ENCODE data around the gene CD6. TPM values are rescaled to one million over a fixed set of nuclear protein-coding genes. Genes with fewer than 3 reads are reported as not detected.
A peak's percentile ranks its signal among the peaks of the same experiment; 100 is the strongest.

The CD6 gene
- total RNA-seq, 1 donor from 2014 or later = not detected

DNA sequence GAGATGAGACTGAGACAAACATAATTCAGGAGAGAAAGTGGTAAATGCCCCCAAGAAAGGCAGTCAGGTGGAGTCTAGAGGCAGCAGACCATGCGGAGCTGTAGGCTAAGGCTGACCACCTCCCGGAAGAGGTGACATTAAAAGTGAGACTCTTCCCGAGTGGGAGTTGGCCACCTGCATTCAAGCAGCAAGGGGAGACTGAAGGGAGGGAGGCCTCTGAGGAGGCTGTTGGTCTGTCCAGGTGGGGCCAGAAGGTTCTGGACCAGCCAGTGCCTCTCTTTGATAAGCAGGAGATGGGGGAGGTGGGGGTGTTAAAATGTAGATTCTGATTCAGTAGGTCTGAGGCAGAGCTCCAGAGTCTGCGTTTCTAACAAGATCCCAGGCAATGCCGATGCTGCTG is 37.5 kb downstream of the CD6 start:
- DNase-seq = no peak

DNA sequence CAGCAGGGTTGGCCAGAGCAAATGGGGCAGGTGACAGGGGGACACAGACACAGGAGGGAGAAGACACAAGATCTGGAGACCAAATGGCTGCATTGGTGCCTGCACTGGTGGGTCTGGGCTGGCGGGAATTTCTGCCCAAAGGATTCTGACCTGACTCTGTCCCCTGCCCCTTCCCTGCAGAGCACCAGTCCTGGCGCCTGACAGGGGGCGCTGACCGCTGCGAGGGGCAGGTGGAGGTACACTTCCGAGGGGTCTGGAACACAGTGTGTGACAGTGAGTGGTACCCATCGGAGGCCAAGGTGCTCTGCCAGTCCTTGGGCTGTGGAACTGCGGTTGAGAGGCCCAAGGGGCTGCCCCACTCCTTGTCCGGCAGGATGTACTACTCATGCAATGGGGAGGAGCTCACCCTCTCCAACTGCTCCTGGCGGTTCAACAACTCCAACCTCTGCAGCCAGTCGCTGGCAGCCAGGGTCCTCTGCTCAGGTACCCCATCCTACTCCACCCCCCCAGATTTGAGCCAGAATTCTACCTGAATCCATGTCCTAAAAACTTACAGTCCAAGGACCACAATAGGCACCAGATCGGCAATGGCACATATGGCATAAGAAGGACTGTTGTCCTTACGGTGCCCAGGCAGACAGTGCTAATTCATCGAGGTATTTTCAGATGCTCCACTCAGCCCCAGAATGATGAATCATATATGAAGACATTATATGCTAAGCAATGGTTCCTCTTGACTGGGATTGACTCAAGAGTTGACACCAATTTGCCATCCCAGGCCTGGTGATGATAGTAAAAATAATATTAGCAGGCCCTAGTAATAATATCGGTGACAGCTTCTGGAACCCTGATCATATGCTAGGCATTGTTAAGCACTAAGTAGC is 38.2 kb downstream of the CD6 start:
- DNase-seq = no peak

- DNase-seq = no peak
These were observed 39.2 kb downstream of the CD6 start for GRCh38 chr11:61010466-61011228.

DNA sequence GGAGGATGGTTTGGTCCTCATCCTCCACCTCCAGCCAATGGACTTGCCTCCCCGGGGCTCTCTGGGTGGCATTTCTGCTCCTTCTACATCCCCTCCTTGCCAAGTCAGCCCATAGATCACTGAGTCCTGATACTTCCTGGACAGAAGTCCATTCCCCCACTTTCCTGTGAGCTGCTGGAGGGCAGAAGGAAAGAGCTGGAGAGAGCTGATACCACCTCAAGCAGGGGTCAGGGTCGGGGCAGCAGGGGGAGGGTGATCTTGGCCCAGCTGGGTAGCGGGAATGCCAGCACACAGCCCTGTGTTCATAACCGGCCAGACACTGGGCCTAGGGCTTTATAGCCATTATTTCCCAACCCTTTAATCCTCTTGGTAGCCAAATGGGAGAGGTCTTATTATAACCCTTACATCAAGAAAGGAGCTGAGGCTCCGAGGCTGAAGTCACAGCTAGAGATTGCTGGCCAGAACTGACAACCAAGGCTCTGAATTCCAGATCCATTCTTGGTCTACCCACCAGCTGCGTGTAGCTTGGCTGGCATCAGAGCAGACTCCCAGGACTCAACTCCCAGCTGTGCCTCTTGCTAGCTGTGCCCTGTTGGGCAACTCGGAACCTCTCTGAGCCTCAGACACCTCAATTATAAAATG is 39.9 kb downstream of the CD6 start:
- DNase-seq = no peak

DNA sequence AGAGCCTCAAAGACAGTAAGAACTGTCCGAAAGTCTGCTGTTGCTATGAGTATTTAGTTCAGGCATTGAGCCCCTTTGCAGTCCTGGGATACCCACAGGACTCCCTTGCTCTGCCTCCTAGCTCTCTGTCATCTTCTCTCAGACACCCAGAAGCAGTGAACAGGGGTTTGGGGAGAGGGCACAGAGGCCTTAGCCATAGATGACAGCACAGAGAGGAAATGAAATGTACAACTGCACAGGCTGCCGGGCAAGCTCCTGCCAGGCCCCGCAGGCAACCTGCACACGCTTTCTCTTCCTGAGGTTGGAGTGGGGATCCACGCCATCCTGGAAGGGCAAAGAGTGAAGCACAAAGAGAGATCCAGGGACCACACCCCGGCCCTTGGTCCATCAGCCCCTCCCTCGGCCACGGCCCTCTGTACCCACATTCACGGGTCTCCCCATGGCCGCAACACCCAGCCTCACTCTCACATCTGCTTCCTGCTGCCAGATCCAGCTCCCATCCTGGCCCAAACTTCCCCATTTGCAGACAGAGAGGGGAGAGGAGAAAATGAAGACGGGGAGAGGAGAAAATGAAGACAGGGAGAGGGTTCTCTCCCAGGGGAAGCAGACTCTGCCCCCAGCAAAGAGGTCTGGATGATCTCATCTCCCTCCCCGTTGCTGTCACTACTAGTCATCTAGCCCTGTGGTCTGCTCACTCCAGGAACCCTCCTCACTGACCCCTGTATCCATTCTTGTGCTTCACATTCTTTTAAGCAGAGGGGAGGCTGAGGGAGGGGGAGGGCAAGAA is 40.7 kb downstream of the CD6 start:
- DNase-seq = no peak

- no peak for DNase-seq
These were observed 41.3 kb downstream of the CD6 start for GRCh38 chr11:61012737-61013215.

DNA sequence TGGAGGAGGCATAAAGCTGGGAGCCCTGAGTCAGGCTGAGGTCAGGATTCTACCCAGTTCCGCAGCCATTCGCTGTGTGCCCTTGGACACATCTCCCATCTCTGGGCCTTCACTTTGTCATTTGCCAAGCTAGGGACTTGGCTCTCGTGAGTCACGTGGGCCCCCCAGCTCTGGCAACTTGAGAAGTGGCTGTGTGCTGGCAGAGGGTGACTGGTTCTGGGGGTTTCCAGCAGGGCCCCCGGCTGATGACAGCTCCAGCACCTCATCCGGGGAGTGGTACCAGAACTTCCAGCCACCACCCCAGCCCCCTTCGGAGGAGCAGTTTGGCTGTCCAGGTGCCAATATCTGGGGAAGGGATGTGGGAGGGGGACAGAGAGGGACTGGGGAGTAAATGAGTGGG is 46.6 kb downstream of the CD6 start:
- no peak for DNase-seq

GRCh38 chr11:61019037-61019831 is 47.8 kb downstream of the CD6 start:
- DNase-seq = no peak

DNA sequence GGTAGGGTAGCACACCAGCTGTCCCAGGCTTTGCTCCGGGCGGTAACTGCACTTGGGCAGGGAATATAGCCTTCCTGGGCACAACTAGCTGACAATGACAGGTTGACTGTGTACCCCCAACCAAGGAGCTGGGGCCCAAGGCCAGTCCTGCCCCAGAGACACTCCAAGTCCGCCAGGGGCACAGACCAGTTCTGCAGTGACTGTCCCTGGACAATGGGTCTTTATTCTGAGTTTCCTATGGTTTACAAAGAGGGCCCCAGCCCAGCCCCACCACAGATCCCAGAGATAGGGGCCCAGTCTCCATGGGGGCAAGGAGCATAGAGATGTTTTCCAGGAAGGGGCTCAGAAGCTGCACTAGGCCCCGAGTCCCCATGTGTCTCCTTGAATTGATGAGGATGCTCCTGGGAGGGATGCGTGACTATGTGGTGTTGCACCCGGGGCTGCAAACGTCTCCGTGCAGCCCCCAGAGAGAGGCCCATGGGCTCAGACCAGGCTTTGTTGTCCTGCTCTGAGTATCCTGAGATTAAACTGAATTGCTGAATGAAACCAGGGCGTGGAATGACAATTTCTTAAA is 48.4 kb downstream of the CD6 start:
- no peak for DNase-seq

DNA sequence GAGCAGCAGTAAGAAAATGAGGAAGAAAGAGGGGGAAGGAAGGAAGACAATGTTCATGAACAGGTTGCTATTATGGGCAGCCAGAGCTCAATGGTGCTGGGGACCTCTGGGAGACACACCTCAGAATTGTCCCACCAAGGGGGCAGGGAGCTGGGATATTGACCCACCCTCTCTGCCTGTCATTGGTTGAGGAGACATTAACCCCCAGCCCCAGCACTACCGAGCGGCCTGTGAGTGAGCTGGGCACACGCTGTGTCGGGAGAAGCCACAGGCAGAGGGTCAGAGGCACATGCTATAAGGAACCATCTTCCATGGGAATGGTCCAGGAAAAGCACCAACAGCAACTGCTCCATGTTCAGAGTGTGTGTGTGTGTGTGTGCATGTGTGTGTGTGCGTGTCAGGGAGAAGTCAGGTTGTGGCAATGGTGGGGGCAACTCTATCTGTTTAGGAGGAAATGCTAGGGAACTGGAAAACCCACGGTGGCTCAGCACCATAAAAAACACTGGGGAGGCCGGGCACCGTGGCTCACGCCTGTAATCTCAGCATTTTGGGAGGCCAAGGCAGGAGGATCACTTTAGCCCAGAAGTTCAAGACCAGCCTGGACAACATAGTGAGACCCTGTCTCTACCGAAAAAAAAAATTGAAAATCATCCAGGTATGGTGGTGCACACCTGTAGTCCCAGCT is 49.2 kb downstream of the CD6 start:
- DNase-seq = no peak

- no peak for DNase-seq
These were observed 50.3 kb downstream of the CD6 start for GRCh38 chr11:61021661-61022212.

GRCh38 chr11:61022311-61023085 is 51.0 kb downstream of the CD6 start:
- peak; percentile 24 for DNase-seq

DNA sequence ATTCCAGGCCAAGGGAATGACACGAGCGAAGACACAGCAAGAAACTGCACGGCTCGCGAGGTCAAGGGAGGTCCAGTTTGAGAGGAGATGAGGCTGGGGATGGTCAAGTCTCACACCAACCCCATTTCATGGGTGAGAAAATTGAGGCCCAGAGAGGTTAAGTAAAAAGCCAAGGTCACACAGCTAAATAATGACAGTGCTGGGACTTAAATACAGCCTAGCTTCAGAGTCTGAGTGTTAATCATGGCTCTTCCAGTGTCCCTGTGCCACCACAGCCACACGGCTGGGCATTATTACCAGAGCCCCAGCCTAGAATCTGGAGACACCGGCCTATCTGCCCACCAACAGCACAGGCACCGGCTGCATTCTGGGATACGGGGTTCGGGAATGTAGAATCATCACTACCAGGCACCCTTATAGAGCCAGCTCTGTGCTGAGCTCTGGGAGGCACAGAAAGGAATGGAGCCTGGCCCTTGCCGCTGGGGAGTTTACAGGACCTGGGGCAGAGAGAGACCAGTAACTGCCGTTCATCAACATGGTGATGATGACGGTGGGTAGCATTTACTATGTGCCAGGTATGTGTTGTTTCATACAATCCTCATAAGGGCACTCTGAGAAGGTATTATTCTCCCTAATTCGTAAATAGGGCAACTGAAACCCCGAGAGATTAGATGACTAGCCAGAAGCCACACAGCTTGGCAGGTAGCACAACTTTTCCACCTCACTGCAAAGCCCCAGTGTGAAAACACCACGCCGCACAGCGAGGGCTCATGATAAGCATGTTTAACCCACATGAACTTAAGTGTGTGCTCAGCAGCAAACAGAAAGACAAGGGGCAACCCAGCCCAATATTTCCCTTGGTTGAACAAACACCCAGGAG is 51.8 kb downstream of the CD6 start:
- DNase-seq = no peak

DNA sequence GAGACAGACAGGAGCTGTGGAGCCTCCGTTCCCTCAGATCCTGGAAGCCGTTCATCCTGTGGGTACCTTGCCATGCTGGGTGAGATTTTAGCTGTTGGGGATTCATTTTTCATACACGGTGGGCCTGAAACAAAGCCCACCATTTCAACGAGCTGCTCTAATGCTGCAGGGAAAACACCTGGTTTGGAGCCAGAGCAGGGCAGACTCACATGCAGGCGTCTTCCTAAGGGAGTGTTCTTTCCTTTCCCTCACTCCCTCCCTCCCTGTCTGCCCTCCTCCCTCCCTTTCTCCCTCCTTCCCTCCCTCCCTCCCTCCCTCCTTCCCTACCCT is 52.5 kb downstream of the CD6 start:
- no peak for DNase-seq

- DNase-seq = no peak
These were observed 53.7 kb downstream of the CD6 start for GRCh38 chr11:61024938-61025820.

DNA sequence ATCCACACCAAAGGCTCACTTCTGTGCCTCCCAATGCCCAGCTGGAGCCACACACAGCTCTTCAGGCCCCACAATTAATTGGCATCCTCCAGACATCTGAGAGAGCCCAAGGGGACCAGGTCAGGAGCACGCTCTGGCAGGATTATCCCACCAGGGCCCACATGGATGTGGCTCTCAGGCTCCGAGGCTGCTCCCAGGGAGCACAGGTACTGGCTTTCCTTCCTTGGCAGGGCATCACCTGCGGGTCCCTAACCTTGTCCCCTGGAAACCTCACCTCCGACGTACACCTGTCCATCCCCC is 54.3 kb downstream of the CD6 start:
- DNase-seq = no peak
